GM21576 (cell line): Measurements from ENCODE around the gene OLFM4.
"Not testable (repeated sequence)": the region's sequence is repeated elsewhere in the genome, so short reads cannot be mapped to it uniquely, and the experiment has no call there.

Source experiments
- ATAC-seq: cut with Tn5 transposase; IDR thresholded peaks from one replicate; pipeline ENCODE4 v1.9.1; 2021; ENCODE audit warnings: mild to moderate bottlenecking, moderate library complexity; ENCODE audit not compliant: unreplicated experiment

OLFM4 gene

GRCh38 chr13:53014018-53014417 lies 14.6 kb upstream of the OLFM4 start:
- not testable (repeated sequence) for ATAC-seq

GRCh38 chr13:53014495-53015443 lies 13.8 kb upstream of the OLFM4 start:
- no peak for ATAC-seq

- ATAC-seq, result no peak
Observed at GRCh38 chr13:53015971-53016370, 12.6 kb upstream of the OLFM4 start.

- no peak for ATAC-seq
Observed at GRCh38 chr13:53017433-53017970, 11.1 kb upstream of the OLFM4 start.

- ATAC-seq, result no peak
Observed at GRCh38 chr13:53018690-53019647, 9.6 kb upstream of the OLFM4 start.

GRCh38 chr13:53020764-53021335 lies 7.8 kb upstream of the OLFM4 start:
- ATAC-seq, result no peak

GRCh38 chr13:53023246-53023645 lies 5.4 kb upstream of the OLFM4 start:
- no peak for ATAC-seq

GRCh38 chr13:53028063-53028462 lies 550 bp upstream of the OLFM4 start:
- no peak for ATAC-seq

- no peak for ATAC-seq
Observed at GRCh38 chr13:53032849-53033248, 4.2 kb downstream of the OLFM4 start.

- no peak for ATAC-seq
Observed at GRCh38 chr13:53038993-53039392, 10.4 kb downstream of the OLFM4 start.

GRCh38 chr13:53041968-53042516 lies 13.4 kb downstream of the OLFM4 start:
- ATAC-seq, result no peak

GRCh38 chr13:53042877-53043276 lies 14.3 kb downstream of the OLFM4 start:
- no peak for ATAC-seq

GRCh38 chr13:53043398-53043797 lies 14.8 kb downstream of the OLFM4 start:
- ATAC-seq, result no peak

GRCh38 chr13:53045189-53045588 lies 16.6 kb downstream of the OLFM4 start:
- ATAC-seq, result no peak

- ATAC-seq, result no peak
Observed at GRCh38 chr13:53048880-53049279, 20.3 kb downstream of the OLFM4 start.

- no peak for ATAC-seq
Observed at GRCh38 chr13:53050151-53050550, 21.5 kb downstream of the OLFM4 start.

GRCh38 chr13:53052675-53053074 lies 24.1 kb downstream of the OLFM4 start:
- ATAC-seq, result no peak

- no peak for ATAC-seq
Observed at GRCh38 chr13:53054569-53054968, 26.0 kb downstream of the OLFM4 start.

GRCh38 chr13:53058065-53058679 lies 29.6 kb downstream of the OLFM4 start:
- ATAC-seq, result no peak

- no peak for ATAC-seq
Observed at GRCh38 chr13:53060840-53061490, 32.4 kb downstream of the OLFM4 start.
